H1 (cell line): ENCODE measurements around the gene WSCD1. TPM values are rescaled to one million over a fixed set of nuclear protein-coding genes. Genes with fewer than 3 reads are reported as not detected.

Experiments used
- CTCF ChIA-PET: fragments of 300-600 bp; sonication (Branson Sonifier 250); formaldehyde crosslinking; loops from one replicate; lab custom pipeline; 2021; ENCODE audit not compliant: partially characterized antibody; lab: Charles Lee
- POLR2A ChIA-PET: fragments of 300-600 bp; sonication (Branson Sonifier 250); formaldehyde crosslinking; loops from one replicate; lab custom pipeline; 2021; ENCODE audit warnings: inconsistent platforms; ENCODE audit not compliant: partially characterized antibody; lab: Charles Lee
- DNase-seq, 2 experiments: peaks; one replicate each; pipeline versions ENCODE4 v3.0.0 to v3.0.0-alpha.2; 2010 to 2022; ENCODE audit warnings: low spot score in 2 of 2, low read depth in 1 of 2, mixed read lengths in 1 of 2
- FAIRE-seq: peaks from 2 replicates; lab custom pipeline; 2011; peaks lifted over from hg19 to GRCh38; lab: Jason Lieb, UNC
- H2AFZ ChIP-seq: 2 replicates; pipeline ENCODE4 v1.8.1; 2012; ENCODE audit warnings: low read length, inconsistent platforms
- H2AK5ac ChIP-seq: 2 replicates; pipeline ENCODE4 v1.6.1; 2013; ENCODE audit warnings: low read depth, low read length
- H2BK120ac ChIP-seq: replicated peaks from 2 replicates; pipeline ENCODE3; 2013; ENCODE audit warnings: low read depth, low read length, inconsistent platforms
- H2BK12ac ChIP-seq: 2 replicates; pipeline ENCODE4 v1.6.1; 2013; ENCODE audit warnings: low read depth, low read length
- H2BK15ac ChIP-seq: 2 replicates; pipeline ENCODE4 v1.6.1; 2013; ENCODE audit warnings: low read length
- H2BK20ac ChIP-seq: 2 replicates; pipeline ENCODE4 v1.6.1; 2013; ENCODE audit warnings: low read length
- H2BK5ac ChIP-seq: 2 replicates; pipeline ENCODE4 v1.6.1; 2013; ENCODE audit warnings: low read depth, low read length
- H3K14ac ChIP-seq: 2 replicates; pipeline ENCODE4 v1.6.1; 2013; ENCODE audit warnings: inconsistent platforms; ENCODE audit not compliant: insufficient read length
- H3K18ac ChIP-seq: 2 replicates; pipeline ENCODE4 v1.6.1; 2013; ENCODE audit warnings: low read length; ENCODE audit errors: extremely low read depth
- H3K23ac ChIP-seq: 2 replicates; pipeline ENCODE4 v1.6.1; 2013; ENCODE audit warnings: inconsistent platforms; ENCODE audit not compliant: insufficient read length
- H3K23me2 ChIP-seq: 2 replicates; pipeline ENCODE4 v1.6.1; 2013; ENCODE audit warnings: low read depth, low read length
- H3K27ac ChIP-seq: 2 replicates; pipeline ENCODE4 v1.6.1; 2011; ENCODE audit warnings: low read depth, low read length, inconsistent platforms
- H3K27me3 ChIP-seq, 4 experiments: replicated peaks in 1 of 4; 1 replicate in 1 of 4; 2 replicates in 3 of 4; pipeline versions ENCODE4 v1.6.1 to v1.8.1; 2011 to 2013; ENCODE audit warnings: low read length in 3 of 4, mild to moderate bottlenecking in 3 of 4, inconsistent platforms in 2 of 4, mixed read lengths in 2 of 4, moderate library complexity in 1 of 4; ENCODE audit not compliant: control insufficient read depth in 3 of 4, insufficient read depth in 3 of 4; ENCODE audit errors: extremely low read depth in 1 of 4
- H3K36me3 ChIP-seq, 4 experiments: 2 replicates each; pipeline versions ENCODE4 v1.6.1 to v1.8.1; 2011 to 2013; ENCODE audit warnings: mild to moderate bottlenecking in 4 of 4, low read length in 3 of 4, moderate library complexity in 2 of 4, control low read depth in 1 of 4, inconsistent platforms in 1 of 4; ENCODE audit not compliant: insufficient read depth in 4 of 4, control insufficient read depth in 2 of 4
- H3K4ac ChIP-seq: replicated peaks from 2 replicates; pipeline ENCODE3; 2013; ENCODE audit warnings: low read length, low read depth, mixed read lengths, inconsistent platforms; ENCODE audit not compliant: insufficient read length
- H3K4me1 ChIP-seq, 4 experiments: replicated peaks in 1 of 4; 1 replicate in 1 of 4; 2 replicates in 3 of 4; pipeline versions ENCODE4 v1.6.1 to v1.8.1; 2011 to 2013; ENCODE audit warnings: low read length in 3 of 4, inconsistent platforms in 2 of 4, mixed read lengths in 1 of 4; ENCODE audit not compliant: insufficient read depth in 4 of 4, control insufficient read depth in 3 of 4
- H3K4me2 ChIP-seq, 2 experiments: 2 replicates each; pipeline versions ENCODE4 v1.6.1 to v1.8.1; 2011 to 2013; ENCODE audit warnings: low read depth in 2 of 2, low read length in 2 of 2, control low read depth in 1 of 2, inconsistent platforms in 1 of 2, mild to moderate bottlenecking in 1 of 2; ENCODE audit not compliant: insufficient read depth in 1 of 2
- H3K4me3 ChIP-seq, 4 experiments: fragments of 200-600, 300-600 bp in 1 of 4; sonication (generic), shearing (Covaris generic), sonication (Bioruptor Twin) in 1 of 4; 2 replicates each; pipeline versions ENCODE4 v1.5.1 to v1.8.1; 2011 to 2016; ENCODE audit warnings: low read length in 4 of 4, low read depth in 3 of 4, control low read depth in 2 of 4, inconsistent platforms in 2 of 4, mild to moderate bottlenecking in 2 of 4, mixed read lengths in 1 of 4, moderate library complexity in 1 of 4; ENCODE audit not compliant: insufficient read depth in 2 of 4; ENCODE audit errors: extremely low read depth in 1 of 4
- H3K56ac ChIP-seq: replicated peaks from 2 replicates; pipeline ENCODE3; 2013; ENCODE audit warnings: low read depth, mild to moderate bottlenecking, mixed read lengths, low read length, inconsistent platforms; ENCODE audit not compliant: insufficient read length
- H3K79me1 ChIP-seq: 2 replicates; pipeline ENCODE4 v1.6.1; 2013; ENCODE audit warnings: low read depth, low read length, control low read depth
- H3K79me2 ChIP-seq, 2 experiments: 2 replicates each; pipeline versions ENCODE4 v1.6.1 to v1.8.1; 2012 to 2013; ENCODE audit warnings: low read length in 2 of 2, mild to moderate bottlenecking in 2 of 2, inconsistent platforms in 1 of 2; ENCODE audit not compliant: insufficient read depth in 2 of 2, control insufficient read depth in 1 of 2
- H3K9ac ChIP-seq, 4 experiments: replicated peaks in 1 of 4; 1 replicate in 1 of 4; 2 replicates in 3 of 4; pipeline versions ENCODE4 v1.6.1 to v1.8.1; 2011 to 2013; ENCODE audit warnings: low read depth in 3 of 4, low read length in 3 of 4, control low read depth in 2 of 4, mild to moderate bottlenecking in 2 of 4, moderate library complexity in 2 of 4, inconsistent platforms in 1 of 4; ENCODE audit errors: extremely low read depth in 1 of 4
- H3K9me3 ChIP-seq, 2 experiments: 2 replicates each; pipeline versions ENCODE4 v1.6.1 to v1.8.1; 2012 to 2013; ENCODE audit warnings: mild to moderate bottlenecking in 2 of 2, moderate library complexity in 2 of 2, control low read depth in 1 of 2, inconsistent platforms in 1 of 2, low read depth in 1 of 2, low read length in 1 of 2, mixed read lengths in 1 of 2; ENCODE audit not compliant: insufficient read depth in 2 of 2
- H4K20me1 ChIP-seq, 2 experiments: replicated peaks in 1 of 2; 2 replicates each; pipeline versions ENCODE3 to v1.8.1; 2011 to 2013; ENCODE audit warnings: inconsistent platforms in 2 of 2, low read length in 2 of 2, mild to moderate bottlenecking in 1 of 2; ENCODE audit not compliant: insufficient read depth in 2 of 2, control insufficient read depth in 1 of 2
- H4K5ac ChIP-seq: 2 replicates; pipeline ENCODE4 v1.6.1; 2013; ENCODE audit warnings: low read length, low read depth, mixed read lengths, inconsistent platforms; ENCODE audit not compliant: insufficient read length
- H4K8ac ChIP-seq: 2 replicates; pipeline ENCODE4 v1.8.0; 2013; ENCODE audit warnings: mild to moderate bottlenecking, moderate library complexity, low read length, inconsistent platforms; ENCODE audit not compliant: insufficient read depth; ENCODE audit errors: extremely low read depth
- H4K91ac ChIP-seq: replicated peaks from 2 replicates; pipeline ENCODE3; 2013; ENCODE audit warnings: low read length, mixed read lengths, inconsistent platforms; ENCODE audit not compliant: insufficient read length
- BACH1 ChIP-seq: IDR thresholded peaks from 2 replicates; pipeline ENCODE4 v1.6.1; 2012; ENCODE audit warnings: low read length, improper control_type of control experiment
- BRCA1 ChIP-seq: IDR thresholded peaks from 2 replicates; pipeline ENCODE4 v1.6.1; 2012; ENCODE audit warnings: low read depth, low read length, improper control_type of control experiment
- CREB1 ChIP-seq: IDR thresholded peaks from 2 replicates; pipeline ENCODE4 v1.6.1; 2012; ENCODE audit warnings: inconsistent platforms
- EP300 ChIP-seq, 2 experiments: IDR thresholded peaks; 1 replicate in 1 of 2; 2 replicates in 1 of 2; pipeline ENCODE4 v1.6.1; 2011 to 2012; ENCODE audit warnings: low read depth in 2 of 2, low read length in 2 of 2, mild to moderate bottlenecking in 2 of 2, borderline replicate concordance in 1 of 2, inconsistent platforms in 1 of 2, moderate library complexity in 1 of 2
- EZH2 ChIP-seq: fragments of 200-600 bp; sonication (generic); IDR thresholded peaks from 2 replicates; pipeline ENCODE4 v1.7.1; 2012; ENCODE audit warnings: low read depth, mild to moderate bottlenecking, moderate library complexity, low read length, inconsistent platforms; ENCODE audit not compliant: severe bottlenecking
- HDAC6 ChIP-seq: IDR thresholded peaks from one replicate; pipeline ENCODE4 v1.7.1; 2012; ENCODE audit warnings: low read depth, mild to moderate bottlenecking, inconsistent platforms, low read length, moderate library complexity
- POU5F1 ChIP-seq: IDR thresholded peaks from 2 replicates; pipeline ENCODE4 v1.6.1; 2011; ENCODE audit warnings: low read depth, mild to moderate bottlenecking, low read length, moderate library complexity
- RAD21 ChIP-seq, 2 experiments: IDR thresholded peaks in 1 of 2; conservative IDR thresholded peaks in 1 of 2; 2 replicates each; pipeline ENCODE4 v1.6.1; 2011; ENCODE audit warnings: low read depth in 2 of 2, low read length in 2 of 2, improper control_type of control experiment in 1 of 2, inconsistent platforms in 1 of 2, mild to moderate bottlenecking in 1 of 2, moderate library complexity in 1 of 2
- RFX5 ChIP-seq: IDR thresholded peaks from 2 replicates; pipeline ENCODE4 v1.6.1; 2011; ENCODE audit warnings: low read depth, low read length, improper control_type of control experiment, borderline replicate concordance
- SIX5 ChIP-seq: IDR thresholded peaks from 2 replicates; pipeline ENCODE4 v1.6.1; 2011; ENCODE audit warnings: mild to moderate bottlenecking, low read depth, low read length
- SP4 ChIP-seq: IDR thresholded peaks from 2 replicates; pipeline ENCODE4 v1.6.1; 2012; ENCODE audit warnings: low read length, inconsistent platforms
- SRF ChIP-seq: IDR thresholded peaks from 2 replicates; pipeline ENCODE4 v1.6.1; 2011; ENCODE audit warnings: mild to moderate bottlenecking, low read depth, low read length, moderate library complexity
- USF2 ChIP-seq: IDR thresholded peaks from 2 replicates; pipeline ENCODE4 v1.6.1; 2011; ENCODE audit warnings: low read length, improper control_type of control experiment
- WGBS, 2 experiments: shearing (Covaris generic) in 1 of 2; methylation state at CpG; one replicate each; pipeline versions ENCODE4 v1.1.6 to v1.1.7; 2013 to 2015; ENCODE audit warnings: low lambda C conversion rate in 2 of 2, mixed read lengths in 2 of 2, inconsistent platforms in 1 of 2, low coverage in 1 of 2, missing lambda C conversion rate in 1 of 2; ENCODE audit not compliant: insufficient replicate concordance in 2 of 2, insufficient coverage in 1 of 2, insufficient read length in 1 of 2; ENCODE audit errors: extremely low coverage in 1 of 2, missing lambda C conversion rate in 1 of 2; 5-methylcytosine and 5-hydroxymethylcytosine counted together
- polyA plus RNA-seq, 7 experiments: library from polyadenylated mRNA; depleted of rRNA in 3 of 7; stranded (reverse) in 5 of 7; unstranded in 2 of 7; fragments of >200 nt in 5 of 7; fragments of 200-250 nt in 2 of 7; gene quantifications; 1 replicate in 5 of 7; 2 replicates in 1 of 7; 4 replicates in 1 of 7; pipeline versions ENCODE4 v1.2.1 to v1.2.3, GENCODE V29; 2011 to 2013; ENCODE audit warnings: missing spikeins in 2 of 7, mixed read lengths in 2 of 7
- total RNA-seq: library from RNA; stranded (reverse); fragmentation: NEBNext Ultra II Directional; extraction: Animal tissue kit (Norgen Biotek cat#: 25700); gene quantifications from 2 replicates; pipeline ENCODE4 v1.2.1, GENCODE V29; 2021

WSCD1 gene
- total and polyA plus RNA-seq, 2 of the 8 experiments (the other 6 are each of a cell fraction or from before 2014, with no cell fraction given): 21.9 to 39.0 TPM

DNA sequence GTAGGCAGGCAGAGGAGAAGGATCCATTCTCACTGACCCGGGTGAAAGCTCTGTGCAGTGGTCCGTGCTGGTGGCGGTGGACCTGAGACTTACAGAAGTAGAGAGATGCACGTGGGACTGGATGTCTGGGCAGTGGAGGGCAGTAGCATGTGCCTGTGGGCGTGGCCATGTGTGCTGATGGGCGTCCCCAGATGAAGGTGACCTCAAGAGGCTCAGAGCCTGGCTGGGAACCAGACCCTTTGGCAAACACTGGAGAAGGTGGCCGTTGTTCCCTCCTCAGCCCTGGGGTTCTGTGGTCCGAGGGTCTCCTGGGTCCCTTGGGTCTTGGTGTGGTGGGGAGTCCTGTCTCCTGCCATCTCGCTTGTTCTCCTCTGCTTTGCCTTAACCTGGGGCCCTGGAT lies 15.6 kb downstream of the WSCD1 start:
- Histone ChIP-seq H2BK20ac (no peak overlapping the region), H3K27me3 (no peaks in the 10 kb centered on the region), H3K9me3 (no peaks in the 10 kb centered on the region), H3K23ac (no peak overlapping the region), H3K56ac (no peak overlapping the region), H3K4ac (no peak overlapping the region), H2AK5ac (no peak overlapping the region), H4K5ac (no peak overlapping the region), H3K27ac (no peak overlapping the region), H3K4me3 (no peak overlapping the region), H2BK15ac (no peak overlapping the region), H4K20me1 (no peaks in the 10 kb centered on the region), H3K79me1 (peaks cover 3% of the 10 kb centered on the region), H3K18ac (no peak overlapping the region), H4K8ac (no peak overlapping the region), H2AFZ (no peak overlapping the region), H2BK5ac (no peak overlapping the region), H3K9ac (no peak overlapping the region), H2BK12ac (no peak overlapping the region), H3K36me3 (peaks cover 0 to 3% (median 1%) of the 10 kb centered on the region in 4 experiments; a peak in 1 of 8 replicates), H3K23me2 (no peaks in the 10 kb centered on the region), H3K4me2 (no peak overlapping the region), H3K4me1 (peaks cover 0 to 8% (median 3%) of the 10 kb centered on the region in 4 experiments; a peak in 3 of 7 replicates), H3K79me2 (no peaks in the 10 kb centered on the region), H2BK120ac (no peak overlapping the region), H4K91ac (no peak overlapping the region), H3K14ac (no peak overlapping the region)
- ChIA-PET POLR2A (interaction anchor here (1.0 kb wide), 1 partner anchor 14 kb away, joined by 3 read pairs; no protein-coding TSS in a partner anchor), CTCF (interaction anchor here (1.3 to 1.4 kb wide), 2 partner anchors 17 to 291 kb away, joined by 3 to 5 read pairs; no protein-coding TSS in a partner anchor)
- DNase-seq (no peak), FAIRE-seq (no peak)
- TF ChIP-seq RFX5 (no peak), SRF (no peak), EP300 (IDR thresholded peaks at IDR 0.05; ENCODE audit: borderline replicate concordance in 1 of 2, low read depth in 2 of 2, low read length in 2 of 2) (no peak), HDAC6 (no peak), EZH2 (no peak), SP4 (no peak), BRCA1 (no peak), BACH1 (no peak), SIX5 (no peak), POU5F1 (no peak), CREB1 (no peak), RAD21 (IDR thresholded peaks at IDR 0.05 in 1 of 2, conservative IDR thresholded peaks at IDR 0.05 in 1 of 2; ENCODE audit: low read depth in 2 of 2, low read length in 2 of 2) (no peak), USF2 (no peak)
- 93% methylated on average over 9 of the region's 9 CpGs; no CpG with 5 or more reads in 1 of the 2 experiments for WGBS, 2 experiments
